OCI-LY1 (cell line): Measurements from ENCODE around the gene B9D1.

ENCODE experiments used
- H2AFZ ChIP-seq: fragments of 200-600 bp; sonication (generic), shearing (Covaris generic); 2 replicates; pipeline ENCODE4 v1.6.0; 2014; ENCODE audit warnings: antibody characterized with exemption, mild to moderate bottlenecking, low read length
- H3F3A ChIP-seq: fragments of 200-600 bp; sonication (generic), shearing (Covaris generic); 2 replicates; pipeline ENCODE4 v1.6.0; 2014; ENCODE audit warnings: mild to moderate bottlenecking, antibody characterized with exemption, low read length, moderate library complexity; ENCODE audit not compliant: insufficient read depth
- H3K27ac ChIP-seq: fragments of 200-600 bp; sonication (generic); 2 replicates; pipeline ENCODE4 v1.5.1; 2014; ENCODE audit warnings: low read length, mixed run types, mild to moderate bottlenecking, low read depth; ENCODE audit not compliant: poor library complexity, severe bottlenecking
- H3K27me3 ChIP-seq: fragments of 200-600 bp; sonication (generic); 2 replicates; pipeline ENCODE4 v1.6.0; 2014; ENCODE audit warnings: antibody characterized with exemption, mild to moderate bottlenecking, low read length, moderate library complexity; ENCODE audit not compliant: insufficient read depth
- H3K36me3 ChIP-seq: fragments of 200-600 bp; sonication (generic); 2 replicates; pipeline ENCODE4 v1.6.1; 2014; ENCODE audit warnings: mild to moderate bottlenecking, antibody characterized with exemption, low read length, moderate library complexity, mixed read lengths; ENCODE audit not compliant: insufficient read depth
- H3K4me1 ChIP-seq: fragments of 200-600 bp; sonication (generic); 2 replicates; pipeline ENCODE4 v1.5.1; 2014; ENCODE audit warnings: mild to moderate bottlenecking, low read length, moderate library complexity; ENCODE audit not compliant: insufficient read depth, severe bottlenecking
- H3K4me2 ChIP-seq: fragments of 200-600 bp; sonication (generic), shearing (Covaris generic); 2 replicates; pipeline ENCODE4 v1.6.1; 2014; ENCODE audit warnings: low read length
- H3K4me3 ChIP-seq: fragments of 200-600 bp; sonication (generic); 2 replicates; pipeline ENCODE4 v1.5.1; 2014; ENCODE audit warnings: low read length, low read depth, mild to moderate bottlenecking, mixed read lengths; ENCODE audit not compliant: poor library complexity, severe bottlenecking
- H3K79me2 ChIP-seq: fragments of 200-600 bp; shearing (Covaris generic); 2 replicates; pipeline ENCODE4 v1.6.1; 2016; ENCODE audit warnings: mixed run types, low read length, mixed read lengths; ENCODE audit not compliant: insufficient read depth
- H3K9ac ChIP-seq: fragments of 200-600 bp; sonication (generic), shearing (Covaris generic); 2 replicates; pipeline ENCODE4 v1.6.1; 2014; ENCODE audit warnings: mild to moderate bottlenecking, low read length, mixed read lengths
- H3K9me2 ChIP-seq: fragments of 200-600 bp; sonication (generic), shearing (Covaris generic); 2 replicates; pipeline ENCODE4 v1.6.1; 2014; ENCODE audit warnings: low read depth, mild to moderate bottlenecking, low read length, mixed read lengths
- H3K9me3 ChIP-seq: fragments of 200-600 bp; shearing (Covaris generic); 2 replicates; pipeline ENCODE4 v1.6.1; 2014; ENCODE audit warnings: low read length, mixed read lengths
- H4K20me1 ChIP-seq: fragments of 200-600 bp; sonication (generic), shearing (Covaris generic); 2 replicates; pipeline ENCODE4 v1.6.0; 2016; ENCODE audit warnings: mild to moderate bottlenecking, low read length; ENCODE audit not compliant: insufficient read depth
- EZH2 ChIP-seq: fragments of 200-600 bp; sonication (generic), shearing (Covaris generic); IDR thresholded peaks from 2 replicates; pipeline ENCODE4 v1.8.0; 2017; ENCODE audit warnings: borderline replicate concordance, mixed run types, mild to moderate bottlenecking, antibody characterized with exemption, low read length, moderate library complexity, mixed read lengths
- TF ChIP-seq, protein P1 (sequence below): fragments of 200-600 bp; sonication (generic), shearing (Covaris generic); IDR thresholded peaks from 2 replicates; pipeline ENCODE4 v1.5.1; 2017; ENCODE audit warnings: mild to moderate bottlenecking, antibody characterized with exemption, low read length, moderate library complexity, mixed read lengths

The B9D1 gene

GRCh38 chr17:19359151-19359550 is 3.4 kb downstream of the B9D1 start:
- Histone ChIP-seq H4K20me1 (no peaks in the 10 kb centered on the region), H3K27me3 (no peaks in the 10 kb centered on the region; the same call in 1 of the 2 replicates), H3F3A (no peaks in the 10 kb centered on the region), H3K27ac (no peak overlapping the region), H3K9me2 (no peaks in the 10 kb centered on the region), H3K9me3 (no peaks in the 10 kb centered on the region), H3K4me3 (no peak overlapping the region), H2AFZ (no peak overlapping the region), H3K9ac (no peak overlapping the region), H3K4me2 (no peak overlapping the region), H3K79me2 (no peaks in the 10 kb centered on the region), H3K4me1 (peaks cover 12% of the 10 kb centered on the region), H3K36me3 (no peaks in the 10 kb centered on the region; the same call in 1 of the 2 replicates)
- TF ChIP-seq, protein P1, sequence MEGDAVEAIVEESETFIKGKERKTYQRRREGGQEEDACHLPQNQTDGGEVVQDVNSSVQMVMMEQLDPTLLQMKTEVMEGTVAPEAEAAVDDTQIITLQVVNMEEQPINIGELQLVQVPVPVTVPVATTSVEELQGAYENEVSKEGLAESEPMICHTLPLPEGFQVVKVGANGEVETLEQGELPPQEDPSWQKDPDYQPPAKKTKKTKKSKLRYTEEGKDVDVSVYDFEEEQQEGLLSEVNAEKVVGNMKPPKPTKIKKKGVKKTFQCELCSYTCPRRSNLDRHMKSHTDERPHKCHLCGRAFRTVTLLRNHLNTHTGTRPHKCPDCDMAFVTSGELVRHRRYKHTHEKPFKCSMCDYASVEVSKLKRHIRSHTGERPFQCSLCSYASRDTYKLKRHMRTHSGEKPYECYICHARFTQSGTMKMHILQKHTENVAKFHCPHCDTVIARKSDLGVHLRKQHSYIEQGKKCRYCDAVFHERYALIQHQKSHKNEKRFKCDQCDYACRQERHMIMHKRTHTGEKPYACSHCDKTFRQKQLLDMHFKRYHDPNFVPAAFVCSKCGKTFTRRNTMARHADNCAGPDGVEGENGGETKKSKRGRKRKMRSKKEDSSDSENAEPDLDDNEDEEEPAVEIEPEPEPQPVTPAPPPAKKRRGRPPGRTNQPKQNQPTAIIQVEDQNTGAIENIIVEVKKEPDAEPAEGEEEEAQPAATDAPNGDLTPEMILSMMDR: no peak
- TF ChIP-seq EZH2: no peak

DNA sequence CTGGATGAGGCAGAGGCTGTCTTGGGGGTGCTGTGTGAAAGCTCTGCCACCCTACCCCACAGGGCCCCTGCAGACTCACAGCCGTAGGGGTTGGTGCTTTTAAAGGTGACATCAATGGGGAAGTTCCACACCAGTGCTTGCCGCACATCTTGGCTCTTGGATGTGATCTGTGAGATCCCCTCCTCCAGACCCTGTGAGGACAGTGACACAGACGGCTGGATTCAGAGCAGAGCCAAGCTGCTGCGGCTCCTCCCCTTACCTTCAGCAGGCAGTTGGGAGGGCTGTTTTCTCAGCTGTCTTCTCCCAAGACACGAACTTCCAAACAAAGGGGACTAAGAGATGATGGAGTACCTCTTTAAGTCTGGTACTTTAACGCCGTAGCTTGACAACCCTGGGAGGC is 4.8 kb downstream of the B9D1 start:
- no peak overlapping the region for H3K4me2 ChIP-seq
- H3K9me3 ChIP-seq: no peaks in the 10 kb centered on the region
- H3K4me1 ChIP-seq: peaks cover 9% of the 10 kb centered on the region
- no peaks in the 10 kb centered on the region for H3K79me2 ChIP-seq
- no peak overlapping the region for H3K4me3 ChIP-seq
- no peaks in the 10 kb centered on the region for H4K20me1 ChIP-seq
- no peak overlapping the region for H3K9ac ChIP-seq
- TF ChIP-seq, protein P1: no peak
- TF ChIP-seq EZH2: no peak
- no peaks in the 10 kb centered on the region for H3K9me2 ChIP-seq
- H3K27ac ChIP-seq: no peak overlapping the region
- H2AFZ ChIP-seq: no peak overlapping the region
- no peaks in the 10 kb centered on the region for H3F3A ChIP-seq
- H3K27me3 ChIP-seq: no peaks in the 10 kb centered on the region; the same call in 1 of the 2 replicates
- no peaks in the 10 kb centered on the region; the same call in 1 of the 2 replicates for H3K36me3 ChIP-seq

GRCh38 chr17:19357351-19357750 is 5.2 kb downstream of the B9D1 start:
- Histone ChIP-seq H3K27me3 (no peaks in the 10 kb centered on the region; the same call in 1 of the 2 replicates), H3K9me2 (no peaks in the 10 kb centered on the region), H3F3A (no peaks in the 10 kb centered on the region), H3K9me3 (no peaks in the 10 kb centered on the region), H3K36me3 (no peaks in the 10 kb centered on the region; the same call in 1 of the 2 replicates), H3K4me2 (no peak overlapping the region), H4K20me1 (no peaks in the 10 kb centered on the region), H3K4me1 (peaks cover 9% of the 10 kb centered on the region), H3K4me3 (no peak overlapping the region), H3K27ac (no peak overlapping the region), H3K9ac (no peak overlapping the region), H3K79me2 (no peaks in the 10 kb centered on the region), H2AFZ (no peak overlapping the region)
- no peak for TF ChIP-seq EZH2
- TF ChIP-seq, protein P1: no peak
